Nephron progenitor cell (in vitro differentiated cells): Measurements from ENCODE around the gene CCDC171.
A peak's percentile ranks its signal among the peaks of the same experiment; 100 is the strongest.
"Not testable (repeated sequence)": the region's sequence is repeated elsewhere in the genome, so short reads cannot be mapped to it uniquely, and the experiment has no call there.

ENCODE experiments used
- DNase-seq: peaks from one replicate; pipeline ENCODE4 v3.0.0; 2021
- H3K27ac Mint-ChIP-seq: 2 replicates; pipeline ENCODE4 v1.8.0; 2021; ENCODE audit warnings: mild to moderate bottlenecking, moderate library complexity, mixed read lengths
- H3K27me3 Mint-ChIP-seq: 2 replicates; pipeline ENCODE4 v1.8.0; 2021; ENCODE audit warnings: mild to moderate bottlenecking, low read depth, mixed read lengths; ENCODE audit not compliant: poor library complexity
- H3K36me3 Mint-ChIP-seq: 2 replicates; pipeline ENCODE4 v1.8.0; 2021; ENCODE audit warnings: low read depth, mixed read lengths
- H3K4me1 Mint-ChIP-seq: 2 replicates; pipeline ENCODE4 v1.8.0; 2021; ENCODE audit warnings: mixed read lengths
- H3K4me3 Mint-ChIP-seq: 2 replicates; pipeline ENCODE4 v1.8.0; 2021; ENCODE audit warnings: mild to moderate bottlenecking, moderate library complexity, mixed read lengths
- H3K9me3 Mint-ChIP-seq: 2 replicates; pipeline ENCODE4 v1.8.0; 2021; ENCODE audit warnings: mild to moderate bottlenecking, moderate library complexity, mixed read lengths
- TF ChIP-seq, protein P1 (sequence below): fragments of 200-600 bp; sonication (generic); IDR thresholded peaks from 2 replicates; pipeline ENCODE4 v1.5.0; 2021; ENCODE audit warnings: antibody characterized with exemption

CCDC171 gene

GRCh38 chr9:15693701-15694100 is 140.9 kb downstream of the CCDC171 start:
- Mint-ChIP-seq H3K4me3 (no peak overlapping the region), H3K9me3 (peaks cover 22% of the 10 kb centered on the region), H3K36me3 (peaks cover 20% of the 10 kb centered on the region), H3K4me1 (peaks cover 6% of the 10 kb centered on the region), H3K27me3 (no peaks in the 10 kb centered on the region), H3K27ac (peak overlapping the region; percentile 23)
- TF ChIP-seq, protein P1, sequence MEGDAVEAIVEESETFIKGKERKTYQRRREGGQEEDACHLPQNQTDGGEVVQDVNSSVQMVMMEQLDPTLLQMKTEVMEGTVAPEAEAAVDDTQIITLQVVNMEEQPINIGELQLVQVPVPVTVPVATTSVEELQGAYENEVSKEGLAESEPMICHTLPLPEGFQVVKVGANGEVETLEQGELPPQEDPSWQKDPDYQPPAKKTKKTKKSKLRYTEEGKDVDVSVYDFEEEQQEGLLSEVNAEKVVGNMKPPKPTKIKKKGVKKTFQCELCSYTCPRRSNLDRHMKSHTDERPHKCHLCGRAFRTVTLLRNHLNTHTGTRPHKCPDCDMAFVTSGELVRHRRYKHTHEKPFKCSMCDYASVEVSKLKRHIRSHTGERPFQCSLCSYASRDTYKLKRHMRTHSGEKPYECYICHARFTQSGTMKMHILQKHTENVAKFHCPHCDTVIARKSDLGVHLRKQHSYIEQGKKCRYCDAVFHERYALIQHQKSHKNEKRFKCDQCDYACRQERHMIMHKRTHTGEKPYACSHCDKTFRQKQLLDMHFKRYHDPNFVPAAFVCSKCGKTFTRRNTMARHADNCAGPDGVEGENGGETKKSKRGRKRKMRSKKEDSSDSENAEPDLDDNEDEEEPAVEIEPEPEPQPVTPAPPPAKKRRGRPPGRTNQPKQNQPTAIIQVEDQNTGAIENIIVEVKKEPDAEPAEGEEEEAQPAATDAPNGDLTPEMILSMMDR, result no peak
- no peak for DNase-seq

GRCh38 chr9:15696979-15697378 is 144.1 kb downstream of the CCDC171 start:
- Mint-ChIP-seq H3K9me3 (peaks cover 26% of the 10 kb centered on the region), H3K4me1 (peaks cover 6% of the 10 kb centered on the region), H3K36me3 (peaks cover 28% of the 10 kb centered on the region), H3K27me3 (no peaks in the 10 kb centered on the region), H3K27ac (no peak overlapping the region), H3K4me3 (no peak overlapping the region)
- TF ChIP-seq, protein P1, result no peak
- no peak for DNase-seq

- peaks cover 6% of the 10 kb centered on the region for H3K4me1 Mint-ChIP-seq
- H3K36me3 Mint-ChIP-seq, result peaks cover 28% of the 10 kb centered on the region
- no peak overlapping the region for H3K4me3 Mint-ChIP-seq
- DNase-seq, result no peak
- H3K9me3 Mint-ChIP-seq, result peaks cover 27% of the 10 kb centered on the region
- no peak overlapping the region for H3K27ac Mint-ChIP-seq
- TF ChIP-seq, protein P1, result no peak
- H3K27me3 Mint-ChIP-seq, result no peaks in the 10 kb centered on the region
Observed at GRCh38 chr9:15697446-15697851, 144.6 kb downstream of the CCDC171 start.

DNA sequence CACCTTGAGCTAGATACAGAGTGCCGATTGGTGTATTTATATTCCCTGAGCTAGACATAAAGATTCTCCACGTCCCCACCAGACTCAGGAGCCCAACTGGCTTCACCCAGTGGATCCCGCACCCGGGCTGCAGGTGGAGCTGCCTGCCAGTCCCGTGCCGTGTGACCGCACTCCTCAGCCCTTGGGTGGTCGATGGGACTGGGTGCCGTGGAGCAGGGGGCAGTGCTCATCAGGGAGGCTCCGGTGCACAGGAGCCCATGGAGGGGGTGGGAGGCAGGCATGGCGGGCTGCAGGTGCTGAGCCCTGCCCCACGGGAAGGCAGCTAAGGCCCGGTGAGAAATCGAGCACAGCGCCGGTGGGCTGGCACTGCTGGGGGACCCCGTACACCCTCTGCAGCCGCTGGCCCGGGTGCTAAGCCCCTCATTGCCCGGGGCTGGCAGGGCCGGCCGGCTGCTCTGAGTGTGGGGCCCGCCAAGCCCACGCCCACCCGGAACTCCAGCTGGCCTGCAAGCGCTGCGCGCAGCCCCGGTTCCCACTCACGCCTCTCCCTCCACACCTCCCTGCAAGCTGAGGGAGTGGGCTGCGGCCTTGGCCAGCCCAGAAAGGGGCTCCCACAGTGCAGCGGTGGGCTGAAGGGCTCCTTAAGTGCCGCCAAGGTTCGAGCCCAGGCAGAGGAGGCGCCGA is 147.2 kb downstream of the CCDC171 start:
- DNase-seq, H3K4me3 Mint-ChIP-seq, H3K4me1 Mint-ChIP-seq, H3K27ac Mint-ChIP-seq, H3K27me3 Mint-ChIP-seq: not testable (repeated sequence)
- Mint-ChIP-seq H3K36me3 (peaks cover 28% of the 10 kb centered on the region), H3K9me3 (peaks cover 23% of the 10 kb centered on the region)

- Mint-ChIP-seq H3K4me1 (peaks cover 4% of the 10 kb centered on the region), H3K27ac (no peak overlapping the region)
- TF ChIP-seq, protein P1, result no peak
Observed at GRCh38 chr9:15707000-15707399, 154.2 kb downstream of the CCDC171 start.

GRCh38 chr9:15711531-15711930 is 158.7 kb downstream of the CCDC171 start:
- Mint-ChIP-seq H3K27ac (peak overlapping the region; percentile 53), H3K27me3 (no peaks in the 10 kb centered on the region), H3K36me3 (peaks cover 9% of the 10 kb centered on the region), H3K9me3 (no peaks in the 10 kb centered on the region), H3K4me1 (peaks cover 19% of the 10 kb centered on the region), H3K4me3 (no peak overlapping the region)
- TF ChIP-seq, protein P1, result no peak
- no peak for DNase-seq

More at GRCh38 chr9:15707000-15707399, 154.2 kb downstream of the CCDC171 start:
- Mint-ChIP-seq H3K9me3 (peaks cover under 1% of the 10 kb centered on the region), H3K36me3 (no peaks in the 10 kb centered on the region), H3K27me3 (no peaks in the 10 kb centered on the region), H3K4me3 (no peak overlapping the region)
- DNase-seq, result no peak
